ENCODE measurements around the gene IL12B. TPM values are rescaled to one million over a fixed set of nuclear protein-coding genes. Genes with fewer than 3 reads are reported as not detected.
"Not testable (repeated sequence)": the region's sequence is repeated elsewhere in the genome, so short reads cannot be mapped to it uniquely, and the experiment has no call there.

IL12B gene
- total and polyA plus RNA-seq, 4 donors: not detected

DNA sequence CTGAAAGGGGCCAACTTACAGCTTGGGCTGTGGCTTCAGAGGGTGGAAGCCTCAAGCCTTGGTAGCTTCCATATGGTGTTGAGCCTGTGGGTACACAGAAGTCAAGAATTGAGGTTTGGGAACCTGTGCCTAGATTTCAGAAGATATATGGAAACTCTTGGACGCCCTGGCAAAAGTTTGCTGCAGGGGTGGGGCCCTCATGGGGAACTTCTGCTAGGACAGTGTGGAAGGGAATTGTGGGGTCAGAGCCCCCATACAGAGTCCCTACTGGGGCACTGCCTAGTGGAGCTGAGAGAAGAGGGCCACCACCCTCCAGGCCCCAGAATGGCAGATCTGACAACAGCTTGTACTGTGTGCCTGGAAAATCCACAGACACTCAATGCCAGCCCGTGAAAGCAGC is 63.5 kb downstream of the IL12B start:
- not testable (repeated sequence) for H3K9me3 ChIP-seq (ENCODE audit: control insufficient read depth, insufficient read depth, low read length); H3K27ac ChIP-seq (ENCODE audit: low read depth, low read length); H3K27me3 ChIP-seq (ENCODE audit: control insufficient read depth, insufficient read depth, low read length); H3K4me1 ChIP-seq (ENCODE audit: control insufficient read depth, insufficient read depth, low read length); H3K36me3 ChIP-seq (ENCODE audit: control insufficient read depth, insufficient read depth, low read length); H3K4me3 ChIP-seq (ENCODE audit: low read depth, low read length); DNase-seq (ENCODE audit: low read depth in 4 of 6, low spot score in 6 of 6)
- 100% methylated on average over 2 of the region's 2 CpGs for WGBS (ENCODE audit: insufficient coverage)

Small RNA genes lying within 50 kb of the gene (small RNA-seq; reads per million reads assigned to genes)
- gene RNU4ATAC2P (ENCODE audit: low replicate concordance): not detected

Other genes with a start within 250 kb of the IL12B start
- gene EBF1, start 230.6 kb downstream of the IL12B start, total RNA-seq: 10 to 100 TPM; 23.5 to 42.4 TPM
- 10 to 100 TPM; 55.6 to 67.4 TPM for gene EBF1, start 230.6 kb downstream of the IL12B start, polyA plus RNA-seq (ENCODE audit: insufficient read length in 2 of 2)
- gene RNF145, start 120.9 kb downstream of the IL12B start, total RNA-seq: 10 to 100 TPM; 52.2 to 75.7 TPM
- gene RNF145, start 120.9 kb downstream of the IL12B start, polyA plus RNA-seq (ENCODE audit: insufficient read length in 2 of 2): 100 to 1,000 TPM in 1 of 2 donors, 10 to 100 TPM in 1; 95.6 to 105 TPM
- gene UBLCP1, start 67.2 kb downstream of the IL12B start, total RNA-seq: 10 to 100 TPM; 31.2 to 32.7 TPM
- 10 to 100 TPM; 49.1 to 67.0 TPM for gene UBLCP1, start 67.2 kb downstream of the IL12B start, polyA plus RNA-seq (ENCODE audit: insufficient read length in 2 of 2)